Vagina (tissue), 2 donors: ENCODE data around the gene TFAP2A. TPM values are rescaled to one million over a fixed set of nuclear protein-coding genes. Genes with fewer than 3 reads are reported as not detected.

Source experiments
- DNase-seq, 2 donors: peaks; one replicate each; pipeline ENCODE4 v3.0.0-alpha.2; 2017; ENCODE audit errors: extremely low spot score in 2 of 2
- H3K27ac ChIP-seq: fragments of 200-600 bp; sonication (generic); one replicate; pipeline ENCODE4 v1.5.1; 2019
- H3K27me3 ChIP-seq: fragments of 200-600 bp; sonication (generic); one replicate; pipeline ENCODE4 v1.5.1; 2019
- H3K36me3 ChIP-seq, 2 donors: fragments of 200-600 bp; sonication (generic); one replicate each; pipeline ENCODE4 v1.5.1; 2017 to 2019
- H3K4me1 ChIP-seq: fragments of 200-600 bp; sonication (generic); one replicate; pipeline ENCODE4 v1.5.1; 2019
- H3K4me3 ChIP-seq, 2 donors: fragments of 200-600 bp; sonication (generic); 1 replicate in 1 of 2; 2 replicates in 1 of 2; pipeline ENCODE4 v1.5.1; 2016 to 2019
- H3K9me3 ChIP-seq: fragments of 200-600 bp; sonication (generic); one replicate; pipeline ENCODE4 v1.5.1; 2019
- POLR2A ChIP-seq, 2 donors: fragments of 450-650 bp; IDR thresholded peaks; one replicate each; pipeline ENCODE4 v1.6.1; 2017; ENCODE audit warnings: antibody characterized with exemption in 2 of 2, mild to moderate bottlenecking in 2 of 2, moderate library complexity in 2 of 2
- POLR2AphosphoS5 ChIP-seq, 2 donors: sonication (generic); formaldehyde crosslinking; IDR thresholded peaks; one replicate each; pipeline ENCODE4 v1.9.0; 2017; ENCODE audit warnings: antibody characterized with exemption in 2 of 2, mild to moderate bottlenecking in 2 of 2, low read depth in 1 of 2; ENCODE audit not compliant: insufficient read depth in 1 of 2
- intact Hi-C: fragments of 100-400 bp; cut with DNase I; formaldehyde crosslinking; loops from one replicate; pipeline ENCODE4 v1.15.1; 2023
- total RNA-seq: library from RNA; depleted of rRNA; stranded (reverse); fragments of >200 nt; gene quantifications from one replicate; pipeline ENCODE4 v1.2.3, GENCODE V29; 2016
- TF ChIP-seq, protein P1 (sequence below), 3 experiments: fragments of 450-650 bp in 2 of 3; fragments of 200-600 bp in 1 of 3; sonication (generic) in 1 of 3; IDR thresholded peaks; one replicate each; pipeline ENCODE4 v1.5.1; 2017 to 2019; ENCODE audit warnings: antibody characterized with exemption in 3 of 3, mild to moderate bottlenecking in 2 of 3, moderate library complexity in 2 of 3

Gene TFAP2A
- total RNA-seq, 1 donor from 2014 or later, result 19.4 TPM

DNA sequence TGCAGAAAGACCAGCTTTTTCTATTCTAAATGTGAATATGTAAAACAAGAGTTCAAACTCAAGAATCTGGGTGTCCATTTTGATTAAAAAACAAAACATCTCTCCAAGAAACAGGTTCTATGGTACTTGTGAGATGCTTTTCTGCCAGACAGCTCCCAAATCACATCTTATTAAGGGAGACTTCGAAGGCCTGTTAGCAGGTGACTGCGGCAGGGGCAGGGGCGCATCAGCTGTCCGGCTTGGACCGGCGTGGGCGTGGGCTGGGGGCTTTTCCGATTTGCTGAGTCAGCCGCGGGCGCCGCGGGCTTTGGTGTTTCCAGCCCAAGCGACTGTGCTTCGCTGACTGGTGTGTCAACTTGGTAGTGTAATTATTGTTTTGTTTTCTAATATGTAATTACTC, 32.6 kb downstream of the TFAP2A start:
- H3K9me3 ChIP-seq, result no peaks in the 10 kb centered on the region
- intact Hi-C loops, result no loop called here
- DNase-seq, result no peak
- peaks cover 7% of the 10 kb centered on the region for H3K27me3 ChIP-seq
- no peaks in the 10 kb centered on the region for H3K36me3 ChIP-seq
- no peak overlapping the region for H3K27ac ChIP-seq
- no peak overlapping the region for H3K4me3 ChIP-seq
- H3K4me1 ChIP-seq, result peaks cover 19% of the 10 kb centered on the region
- TF ChIP-seq POLR2AphosphoS5 (IDR thresholded peaks at IDR 0.05; ENCODE audit: insufficient read depth in 1 of 2, low read depth in 1 of 2) (no peak), POLR2A (IDR thresholded peaks at IDR 0.05) (no peak)
- TF ChIP-seq, protein P1, sequence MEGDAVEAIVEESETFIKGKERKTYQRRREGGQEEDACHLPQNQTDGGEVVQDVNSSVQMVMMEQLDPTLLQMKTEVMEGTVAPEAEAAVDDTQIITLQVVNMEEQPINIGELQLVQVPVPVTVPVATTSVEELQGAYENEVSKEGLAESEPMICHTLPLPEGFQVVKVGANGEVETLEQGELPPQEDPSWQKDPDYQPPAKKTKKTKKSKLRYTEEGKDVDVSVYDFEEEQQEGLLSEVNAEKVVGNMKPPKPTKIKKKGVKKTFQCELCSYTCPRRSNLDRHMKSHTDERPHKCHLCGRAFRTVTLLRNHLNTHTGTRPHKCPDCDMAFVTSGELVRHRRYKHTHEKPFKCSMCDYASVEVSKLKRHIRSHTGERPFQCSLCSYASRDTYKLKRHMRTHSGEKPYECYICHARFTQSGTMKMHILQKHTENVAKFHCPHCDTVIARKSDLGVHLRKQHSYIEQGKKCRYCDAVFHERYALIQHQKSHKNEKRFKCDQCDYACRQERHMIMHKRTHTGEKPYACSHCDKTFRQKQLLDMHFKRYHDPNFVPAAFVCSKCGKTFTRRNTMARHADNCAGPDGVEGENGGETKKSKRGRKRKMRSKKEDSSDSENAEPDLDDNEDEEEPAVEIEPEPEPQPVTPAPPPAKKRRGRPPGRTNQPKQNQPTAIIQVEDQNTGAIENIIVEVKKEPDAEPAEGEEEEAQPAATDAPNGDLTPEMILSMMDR (IDR thresholded peaks at IDR 0.05), result no peak

GRCh38 chr6:10381830-10382208, 33.1 kb downstream of the TFAP2A start:
- Histone ChIP-seq H3K4me3 (no peak overlapping the region), H3K36me3 (no peaks in the 10 kb centered on the region), H3K27me3 (peaks cover 7% of the 10 kb centered on the region), H3K4me1 (peaks cover 19% of the 10 kb centered on the region), H3K27ac (no peak overlapping the region), H3K9me3 (no peaks in the 10 kb centered on the region)
- TF ChIP-seq POLR2AphosphoS5 (IDR thresholded peaks at IDR 0.05; ENCODE audit: insufficient read depth in 1 of 2, low read depth in 1 of 2) (no peak), POLR2A (IDR thresholded peaks at IDR 0.05) (no peak)
- TF ChIP-seq, protein P1 (IDR thresholded peaks at IDR 0.05), result no peak
- DNase-seq, result no peak
- intact Hi-C loops, result no loop called here

- peaks cover 19% of the 10 kb centered on the region for H3K4me1 ChIP-seq
- no peak for DNase-seq
- no peaks in the 10 kb centered on the region for H3K9me3 ChIP-seq
- H3K4me3 ChIP-seq, result no peak overlapping the region
- TF ChIP-seq POLR2A (IDR thresholded peaks at IDR 0.05), result no peak
- TF ChIP-seq, protein P1 (IDR thresholded peaks at IDR 0.05), result no peak
- no peak for TF ChIP-seq POLR2AphosphoS5 (IDR thresholded peaks at IDR 0.05; ENCODE audit: insufficient read depth in 1 of 2, low read depth in 1 of 2)
- intact Hi-C loops, result no loop called here
- peaks cover 7% of the 10 kb centered on the region for H3K27me3 ChIP-seq
- H3K36me3 ChIP-seq, result no peaks in the 10 kb centered on the region
- H3K27ac ChIP-seq, result no peak overlapping the region
Measured at GRCh38 chr6:10381133-10381829, 33.6 kb downstream of the TFAP2A start.

- peaks cover 13% of the 10 kb centered on the region for H3K4me1 ChIP-seq
- no peak for DNase-seq
- no peaks in the 10 kb centered on the region for H3K9me3 ChIP-seq
- H3K27ac ChIP-seq, result no peak overlapping the region
- H3K36me3 ChIP-seq, result no peaks in the 10 kb centered on the region
- intact Hi-C loops, result no loop called here
- TF ChIP-seq, protein P1 (IDR thresholded peaks at IDR 0.05), result no peak
- TF ChIP-seq POLR2A (IDR thresholded peaks at IDR 0.05), result no peak
- no peak for TF ChIP-seq POLR2AphosphoS5 (IDR thresholded peaks at IDR 0.05; ENCODE audit: insufficient read depth in 1 of 2, low read depth in 1 of 2)
- no peaks in the 10 kb centered on the region for H3K27me3 ChIP-seq
- no peak overlapping the region for H3K4me3 ChIP-seq
Measured at GRCh38 chr6:10375391-10375969, 39.4 kb downstream of the TFAP2A start.
